GM12875 (cell line): ENCODE results near the gene ACSS1.

ENCODE experiments used
- H3K4me3 ChIP-seq: one replicate; pipeline ENCODE4 v1.5.1; 2011; ENCODE audit warnings: low read depth, low read length, control low read depth
- CTCF ChIP-seq: IDR thresholded peaks from 2 replicates; pipeline ENCODE4 v1.5.1; 2011; ENCODE audit warnings: low read depth, mild to moderate bottlenecking, control low read depth, inconsistent platforms, low read length, moderate library complexity, borderline replicate concordance; ENCODE audit not compliant: insufficient read depth

The ACSS1 gene

GRCh38 chr20:25083773-25084625 lies 26.1 kb upstream of the ACSS1 start:
- TF ChIP-seq CTCF: peak; percentile 54
- no peak overlapping the region for H3K4me3 ChIP-seq

- no peak for TF ChIP-seq CTCF
- H3K4me3 ChIP-seq: no peak overlapping the region
These were observed 25.3 kb upstream of the ACSS1 start for GRCh38 chr20:25083141-25083772.

- H3K4me3 ChIP-seq: no peak overlapping the region
- TF ChIP-seq CTCF: no peak
These were observed 24.5 kb upstream of the ACSS1 start for GRCh38 chr20:25082498-25082873.

GRCh38 chr20:25081730-25082497 lies 24.0 kb upstream of the ACSS1 start, which contains the start of gene VSX1:
VSX1 (minus strand) TSS chr20:25082141; CDS start chr20:25082096, 45 bp downstream.
- no peak within 1 kb of the TSS for H3K4me3 ChIP-seq
- TF ChIP-seq CTCF: no peak

- H3K4me3 ChIP-seq: no peak overlapping the region
- no peak for TF ChIP-seq CTCF
These were observed 23.3 kb upstream of the ACSS1 start for GRCh38 chr20:25081065-25081729.

- no peak overlapping the region for H3K4me3 ChIP-seq
- no peak for TF ChIP-seq CTCF
These were observed 21.2 kb upstream of the ACSS1 start for GRCh38 chr20:25079171-25079570.
